H9 (cell line): ENCODE data around the gene CDH23. TPM values are rescaled to one million over a fixed set of nuclear protein-coding genes. Genes with fewer than 3 reads are reported as not detected.

Experiments
- DNase-seq: peaks from one replicate; pipeline ENCODE4 v3.0.0-alpha.2; 2017
- H2AFZ ChIP-seq: one replicate; pipeline ENCODE4 v1.6.1; 2013; ENCODE audit warnings: mild to moderate bottlenecking, low read length, control low read depth, moderate library complexity
- H2AK5ac ChIP-seq: 2 replicates; pipeline ENCODE4 v1.6.1; 2013; ENCODE audit warnings: low read length, control low read depth, mixed read lengths; ENCODE audit not compliant: insufficient read length
- H2BK120ac ChIP-seq: one replicate; pipeline ENCODE4 v1.6.1; 2013; ENCODE audit warnings: low read depth, mild to moderate bottlenecking, low read length, control low read depth, inconsistent platforms; ENCODE audit not compliant: poor library complexity, severe bottlenecking
- H2BK12ac ChIP-seq: 2 replicates; pipeline ENCODE4 v1.6.1; 2013; ENCODE audit warnings: low read length, control low read depth, mixed read lengths, low read depth; ENCODE audit not compliant: insufficient read length
- H2BK15ac ChIP-seq: 2 replicates; pipeline ENCODE4 v1.6.1; 2013; ENCODE audit warnings: low read depth, low read length, control low read depth
- H2BK20ac ChIP-seq: one replicate; pipeline ENCODE4 v1.6.1; 2013; ENCODE audit warnings: low read depth, mild to moderate bottlenecking, low read length, control low read depth, inconsistent platforms; ENCODE audit not compliant: poor library complexity, severe bottlenecking
- H2BK5ac ChIP-seq: 2 replicates; pipeline ENCODE4 v1.6.1; 2013; ENCODE audit warnings: low read length, control low read depth, mixed read lengths; ENCODE audit not compliant: insufficient read length
- H3K14ac ChIP-seq: 2 replicates; pipeline ENCODE4 v1.6.1; 2013; ENCODE audit warnings: low read length, control low read depth; ENCODE audit not compliant: insufficient read depth
- H3K18ac ChIP-seq: 2 replicates; pipeline ENCODE4 v1.6.1; 2013; ENCODE audit warnings: low read depth, mild to moderate bottlenecking, mixed read lengths, low read length, control low read depth; ENCODE audit not compliant: insufficient read length
- H3K23ac ChIP-seq: 2 replicates; pipeline ENCODE4 v1.6.1; 2013; ENCODE audit warnings: low read length, control low read depth, mixed read lengths, low read depth; ENCODE audit not compliant: insufficient read length
- H3K23me2 ChIP-seq: 2 replicates; pipeline ENCODE4 v1.6.1; 2013; ENCODE audit warnings: low read depth, mild to moderate bottlenecking, mixed read lengths, low read length, control low read depth; ENCODE audit not compliant: insufficient read length, poor library complexity, severe bottlenecking
- H3K27ac ChIP-seq: 2 replicates; pipeline ENCODE4 v1.5.1; 2013; ENCODE audit warnings: low read length, control low read depth, mixed read lengths, low read depth; ENCODE audit not compliant: insufficient read length
- H3K27me3 ChIP-seq: 2 replicates; pipeline ENCODE4 v1.6.1; 2013; ENCODE audit warnings: low read length, control low read depth, inconsistent platforms; ENCODE audit not compliant: insufficient read depth
- H3K4ac ChIP-seq: 2 replicates; pipeline ENCODE4 v1.6.1; 2013; ENCODE audit warnings: low read depth, mild to moderate bottlenecking, control low read depth, inconsistent platforms, low read length, moderate library complexity
- H3K4me1 ChIP-seq: 2 replicates; pipeline ENCODE4 v1.6.1; 2013; ENCODE audit warnings: low read length, control low read depth, inconsistent platforms; ENCODE audit not compliant: insufficient read depth
- H3K4me2 ChIP-seq: 2 replicates; pipeline ENCODE4 v1.6.1; 2013; ENCODE audit warnings: low read length, control low read depth, mixed read lengths; ENCODE audit not compliant: insufficient read length, insufficient read depth
- H3K56ac ChIP-seq: 2 replicates; pipeline ENCODE4 v1.6.1; 2013; ENCODE audit warnings: low read depth, mild to moderate bottlenecking, mixed read lengths, low read length, control low read depth; ENCODE audit not compliant: insufficient read length
- H3K79me1 ChIP-seq: 2 replicates; pipeline ENCODE4 v1.6.1; 2013; ENCODE audit warnings: low read depth, mild to moderate bottlenecking, moderate library complexity, low read length, control low read depth, inconsistent platforms; ENCODE audit not compliant: insufficient read depth, poor library complexity, severe bottlenecking
- H3K79me2 ChIP-seq: 2 replicates; pipeline ENCODE4 v1.6.1; 2013; ENCODE audit warnings: low read length, control low read depth, inconsistent platforms; ENCODE audit not compliant: insufficient read depth
- H3K9ac ChIP-seq: 2 replicates; pipeline ENCODE4 v1.6.1; 2013; ENCODE audit warnings: low read length, control low read depth, mixed read lengths; ENCODE audit not compliant: insufficient read length; ENCODE audit errors: extremely low read depth
- H3K9me3 ChIP-seq: one replicate; pipeline ENCODE4 v1.6.1; 2013; ENCODE audit warnings: low read depth, low read length, inconsistent platforms; ENCODE audit not compliant: control insufficient read depth
- H3T11ph ChIP-seq: one replicate; pipeline ENCODE4 v1.6.1; 2013; ENCODE audit warnings: mild to moderate bottlenecking, low read length, control low read depth, inconsistent platforms
- H4K20me1 ChIP-seq: one replicate; pipeline ENCODE4 v1.6.1; 2013; ENCODE audit not compliant: control insufficient read depth, insufficient read length, insufficient read depth
- H4K5ac ChIP-seq: 2 replicates; pipeline ENCODE4 v1.6.1; 2013; ENCODE audit warnings: low read depth, mild to moderate bottlenecking, mixed read lengths, low read length, control low read depth; ENCODE audit not compliant: insufficient read length
- H4K8ac ChIP-seq: replicated peaks from 2 replicates; pipeline ENCODE4 v1.6.1; 2013; ENCODE audit warnings: low read length, control low read depth, mixed read lengths, low read depth; ENCODE audit not compliant: insufficient read length
- H4K91ac ChIP-seq: 2 replicates; pipeline ENCODE4 v1.6.1; 2013; ENCODE audit warnings: low read depth, mild to moderate bottlenecking, moderate library complexity, mixed read lengths, low read length, control low read depth; ENCODE audit not compliant: insufficient read length
- H3K27ac Mint-ChIP-seq, 3 experiments: 2 replicates in 2 of 3; 3 replicates in 1 of 3; pipeline ENCODE4 v1.8.0; 2020 to 2021; ENCODE audit warnings: mixed read lengths in 3 of 3, mild to moderate bottlenecking in 1 of 3, moderate library complexity in 1 of 3
- H3K27me3 Mint-ChIP-seq: 2 replicates; pipeline ENCODE4 v1.8.0; 2021; ENCODE audit warnings: low read depth, mild to moderate bottlenecking, moderate library complexity, mixed read lengths
- H3K36me3 Mint-ChIP-seq, 3 experiments: 2 replicates in 2 of 3; 3 replicates in 1 of 3; pipeline ENCODE4 v1.8.0; 2020 to 2021; ENCODE audit warnings: low read depth in 3 of 3, mixed read lengths in 3 of 3; ENCODE audit not compliant: insufficient read depth in 1 of 3
- H3K4me1 Mint-ChIP-seq, 2 experiments: 2 replicates each; pipeline ENCODE4 v1.8.0; 2020; ENCODE audit warnings: mixed read lengths in 2 of 2
- H3K4me3 Mint-ChIP-seq, 2 experiments: 2 replicates in 1 of 2; 3 replicates in 1 of 2; pipeline ENCODE4 v1.8.0; 2020 to 2021; ENCODE audit warnings: mild to moderate bottlenecking in 2 of 2, mixed read lengths in 2 of 2, moderate library complexity in 1 of 2
- H3K9me3 Mint-ChIP-seq, 2 experiments: 2 replicates in 1 of 2; 3 replicates in 1 of 2; pipeline ENCODE4 v1.8.0; 2020; ENCODE audit warnings: mild to moderate bottlenecking in 2 of 2, mixed read lengths in 2 of 2, moderate library complexity in 1 of 2
- CTCF ChIP-seq: fragments of 200-600 bp; sonication (generic); conservative IDR thresholded peaks from 3 replicates; pipeline ENCODE4 v1.8.0; 2021; ENCODE audit warnings: antibody characterized with exemption, mild to moderate bottlenecking
- WGBS: extraction: QIAGEN DNeasy Blood & Tissue Kit; methylation state at CpG from one replicate; pipeline ENCODE4 v1.1.7; 2013; ENCODE audit warnings: missing lambda C conversion rate, low lambda C conversion rate, mixed read lengths; ENCODE audit not compliant: insufficient read length; ENCODE audit errors: extremely low coverage; 5-methylcytosine and 5-hydroxymethylcytosine counted together
- total RNA-seq: library from RNA; stranded (reverse); gene quantifications from 2 replicates; pipeline ENCODE4 v1.2.1, GENCODE V29; 2021

The CDH23 gene
- total RNA-seq, 1 experiment from 2014 or later = 2.1 TPM

- Mint-ChIP-seq H3K4me3 (no peak overlapping the region), H3K36me3 (peaks cover 40 to 90% (median 83%) of the 10 kb centered on the region in 3 experiments; a peak in 6 of 7 replicates), H3K27ac (no peak overlapping the region), H3K4me1 (no peaks in the 10 kb centered on the region), H3K27me3 (no peaks in the 10 kb centered on the region), H3K9me3 (no peaks in the 10 kb centered on the region)
- H2AFZ ChIP-seq = no peak overlapping the region
- no peak for TF ChIP-seq CTCF
- no peaks in the 10 kb centered on the region for H4K20me1 ChIP-seq
- H2BK20ac ChIP-seq = no peak overlapping the region
- H3K23ac ChIP-seq = no peak overlapping the region
- H3T11ph ChIP-seq = no peak overlapping the region
- no peak overlapping the region for H4K91ac ChIP-seq
- H3K23me2 ChIP-seq = no peaks in the 10 kb centered on the region
- H3K27ac ChIP-seq = no peak overlapping the region
- H3K9me3 ChIP-seq = no peaks in the 10 kb centered on the region
- H2BK12ac ChIP-seq = no peak overlapping the region
- H2BK120ac ChIP-seq = no peak overlapping the region
- H3K9ac ChIP-seq = no peak overlapping the region
- no peaks in the 10 kb centered on the region for H3K79me2 ChIP-seq
- no peak overlapping the region for H3K18ac ChIP-seq
- H3K79me1 ChIP-seq = no peaks in the 10 kb centered on the region
- peaks cover 5% of the 10 kb centered on the region; the same call in 1 of the 2 replicates for H3K4me1 ChIP-seq
- no peaks in the 10 kb centered on the region for H3K27me3 ChIP-seq
- H3K4ac ChIP-seq = no peak overlapping the region
- no peak overlapping the region for H4K5ac ChIP-seq
- no peak overlapping the region for H2BK5ac ChIP-seq
- H2BK15ac ChIP-seq = no peak overlapping the region
- H4K8ac ChIP-seq = no peak overlapping the region
- DNase-seq = no peak
- no CpG with 5 or more reads among the region's 6 CpGs for WGBS
- no peak overlapping the region for H2AK5ac ChIP-seq
- no peak overlapping the region for H3K56ac ChIP-seq
- no peak overlapping the region for H3K14ac ChIP-seq
- no peak overlapping the region for H3K4me2 ChIP-seq
Observed at GRCh38 chr10:71819985-71820384, 423.3 kb downstream of the CDH23 start.
